Measurements from ENCODE around the gene TLE6.

DNA sequence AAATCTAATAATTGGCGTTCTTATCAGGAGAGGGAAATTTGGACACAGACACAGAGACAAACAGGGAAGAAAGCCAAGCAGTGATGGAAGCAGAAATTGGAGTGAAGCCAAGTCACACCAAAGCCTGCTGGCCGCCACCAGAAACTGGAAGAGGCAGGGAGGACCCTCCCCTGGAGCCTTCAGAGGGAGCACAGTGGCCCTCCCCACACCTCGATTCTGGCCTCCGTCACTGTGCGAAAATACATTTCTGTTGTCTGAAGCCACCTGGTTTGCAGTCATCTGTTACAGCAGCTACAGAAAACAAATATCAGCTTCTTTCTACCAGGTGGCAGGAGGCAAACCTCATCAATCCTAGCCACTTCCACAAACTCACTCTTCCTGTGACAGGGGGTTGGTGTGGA lies 8.3 kb upstream of the TLE6 start:
- TF ChIP-seq, protein P1, sequence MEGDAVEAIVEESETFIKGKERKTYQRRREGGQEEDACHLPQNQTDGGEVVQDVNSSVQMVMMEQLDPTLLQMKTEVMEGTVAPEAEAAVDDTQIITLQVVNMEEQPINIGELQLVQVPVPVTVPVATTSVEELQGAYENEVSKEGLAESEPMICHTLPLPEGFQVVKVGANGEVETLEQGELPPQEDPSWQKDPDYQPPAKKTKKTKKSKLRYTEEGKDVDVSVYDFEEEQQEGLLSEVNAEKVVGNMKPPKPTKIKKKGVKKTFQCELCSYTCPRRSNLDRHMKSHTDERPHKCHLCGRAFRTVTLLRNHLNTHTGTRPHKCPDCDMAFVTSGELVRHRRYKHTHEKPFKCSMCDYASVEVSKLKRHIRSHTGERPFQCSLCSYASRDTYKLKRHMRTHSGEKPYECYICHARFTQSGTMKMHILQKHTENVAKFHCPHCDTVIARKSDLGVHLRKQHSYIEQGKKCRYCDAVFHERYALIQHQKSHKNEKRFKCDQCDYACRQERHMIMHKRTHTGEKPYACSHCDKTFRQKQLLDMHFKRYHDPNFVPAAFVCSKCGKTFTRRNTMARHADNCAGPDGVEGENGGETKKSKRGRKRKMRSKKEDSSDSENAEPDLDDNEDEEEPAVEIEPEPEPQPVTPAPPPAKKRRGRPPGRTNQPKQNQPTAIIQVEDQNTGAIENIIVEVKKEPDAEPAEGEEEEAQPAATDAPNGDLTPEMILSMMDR (IDR thresholded peaks at IDR 0.05 in 8 of 11, conservative IDR thresholded peaks at IDR 0.05 in 3 of 11) = no peak
- no peak for TF ChIP-seq POLR2A (IDR thresholded peaks at IDR 0.05)
